GM10248 (cell line): ENCODE data around the gene SIM2.

ENCODE experiments used
- CTCF ChIA-PET: fragments of 300-600 bp; sonication (Branson Sonifier 250); formaldehyde crosslinking; extraction: SDS; loops from one replicate; lab custom pipeline; 2021; ENCODE audit warnings: antibody characterized with exemption; lab: Yijun Ruan, JAX
- POLR2A ChIA-PET: fragments of 350-650 bp; sonication (Branson Sonifier 250); formaldehyde crosslinking; extraction: SDS; loops from one replicate; lab custom pipeline; 2020; ENCODE audit warnings: antibody characterized with exemption; lab: Yijun Ruan, JAX
- DNase-seq: peaks from one replicate; pipeline ENCODE4 v3.0.0; 2012; ENCODE audit errors: extremely low spot score
- TF ChIP-seq, protein P1 (sequence below): IDR thresholded peaks from 2 replicates; pipeline ENCODE4 v1.5.1; 2012; ENCODE audit warnings: mild to moderate bottlenecking, low read depth; ENCODE audit errors: extremely low read depth, missing control alignments, control extremely low read depth

Gene SIM2

DNA sequence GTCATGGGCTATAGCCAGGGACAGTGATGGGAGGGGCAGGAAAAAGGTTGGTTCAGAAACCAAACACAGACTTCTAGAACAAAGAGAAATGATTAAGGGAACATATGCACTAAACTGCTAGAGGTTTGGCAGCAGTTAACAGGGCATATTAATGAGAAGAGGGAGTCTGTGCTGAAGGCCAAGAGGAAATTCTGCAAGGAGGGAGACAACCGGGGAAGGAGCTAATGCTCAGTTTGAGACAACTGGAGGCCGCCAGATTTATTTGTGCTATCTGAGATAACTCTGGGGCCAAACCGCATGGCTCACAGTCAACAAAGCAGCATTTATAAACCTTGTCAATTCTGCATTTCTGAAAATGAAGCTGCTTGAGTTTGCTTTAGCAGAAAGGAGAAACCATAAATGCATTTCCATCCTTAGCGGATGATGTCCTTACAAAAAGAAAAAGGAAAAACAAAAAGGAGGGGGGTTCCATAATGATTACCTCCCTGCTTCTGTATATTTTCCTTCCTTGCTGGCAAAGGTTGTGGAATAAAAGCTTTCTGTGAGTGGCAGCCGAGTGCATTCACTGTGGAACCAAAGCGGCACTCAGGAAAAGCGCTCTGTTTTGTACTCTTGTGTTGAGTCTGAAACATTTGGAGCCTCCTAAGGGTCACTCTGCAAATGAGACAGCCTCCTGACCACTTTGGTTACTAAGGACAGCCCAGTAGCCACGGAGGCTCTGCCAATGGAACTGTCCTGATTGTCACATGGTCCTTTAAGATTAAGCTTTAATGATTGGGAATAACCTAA, 70.3 kb downstream of the SIM2 start:
- TF ChIP-seq, protein P1, sequence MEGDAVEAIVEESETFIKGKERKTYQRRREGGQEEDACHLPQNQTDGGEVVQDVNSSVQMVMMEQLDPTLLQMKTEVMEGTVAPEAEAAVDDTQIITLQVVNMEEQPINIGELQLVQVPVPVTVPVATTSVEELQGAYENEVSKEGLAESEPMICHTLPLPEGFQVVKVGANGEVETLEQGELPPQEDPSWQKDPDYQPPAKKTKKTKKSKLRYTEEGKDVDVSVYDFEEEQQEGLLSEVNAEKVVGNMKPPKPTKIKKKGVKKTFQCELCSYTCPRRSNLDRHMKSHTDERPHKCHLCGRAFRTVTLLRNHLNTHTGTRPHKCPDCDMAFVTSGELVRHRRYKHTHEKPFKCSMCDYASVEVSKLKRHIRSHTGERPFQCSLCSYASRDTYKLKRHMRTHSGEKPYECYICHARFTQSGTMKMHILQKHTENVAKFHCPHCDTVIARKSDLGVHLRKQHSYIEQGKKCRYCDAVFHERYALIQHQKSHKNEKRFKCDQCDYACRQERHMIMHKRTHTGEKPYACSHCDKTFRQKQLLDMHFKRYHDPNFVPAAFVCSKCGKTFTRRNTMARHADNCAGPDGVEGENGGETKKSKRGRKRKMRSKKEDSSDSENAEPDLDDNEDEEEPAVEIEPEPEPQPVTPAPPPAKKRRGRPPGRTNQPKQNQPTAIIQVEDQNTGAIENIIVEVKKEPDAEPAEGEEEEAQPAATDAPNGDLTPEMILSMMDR = no peak
- DNase-seq = no peak
- ChIA-PET CTCF (no interaction called here), POLR2A (no interaction called here)

DNA sequence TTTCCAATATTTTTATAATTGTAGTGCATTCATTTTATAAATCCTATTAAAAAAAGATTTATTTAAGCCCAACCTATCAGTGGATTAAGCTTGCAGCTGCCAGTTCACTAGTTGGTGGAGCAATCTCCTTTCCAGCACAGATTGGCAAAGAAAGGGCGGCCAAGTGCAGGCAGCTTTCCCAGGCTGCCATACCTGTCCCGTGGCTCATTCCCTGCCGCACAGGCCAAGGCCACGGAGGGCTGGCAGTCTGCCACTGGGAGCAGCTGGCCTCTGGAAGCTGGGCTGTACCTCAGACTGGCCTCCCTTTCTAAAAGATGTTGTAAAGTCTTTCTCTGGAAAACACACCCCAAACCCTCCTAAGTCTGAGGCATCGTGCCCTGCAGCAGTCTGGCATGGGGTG, 74.2 kb downstream of the SIM2 start:
- DNase-seq = no peak
- ChIA-PET CTCF (interaction anchor here (2.2 kb wide), 1 partner anchor 9 kb away, joined by 6 read pairs; no protein-coding TSS in a partner anchor), POLR2A (no interaction called here)
- TF ChIP-seq, protein P1 = no peak

DNA sequence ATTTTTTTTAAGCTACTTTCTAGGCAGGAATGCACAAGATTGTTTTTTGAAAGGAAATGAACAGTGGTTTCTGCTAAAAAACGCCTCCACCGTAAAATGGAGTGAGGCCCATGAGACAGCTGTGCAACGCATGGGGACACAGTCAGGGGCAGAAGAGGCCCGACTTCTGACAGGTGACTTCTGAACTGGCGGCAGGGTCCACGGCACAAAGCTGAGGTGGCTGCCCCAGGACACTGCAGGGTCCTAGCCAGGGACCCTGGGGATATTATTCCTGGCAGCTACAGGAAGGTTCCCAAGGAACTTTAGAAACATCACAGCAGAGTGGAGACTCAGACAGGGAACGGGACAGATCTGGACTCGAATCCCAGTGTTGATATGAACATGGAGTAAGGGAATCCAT, 75.1 kb downstream of the SIM2 start:
- no peak for DNase-seq
- POLR2A ChIA-PET = no interaction called here
- CTCF ChIA-PET = interaction anchor here (1.1 to 2.2 kb wide), 2 partner anchors 9 to 10 kb away, joined by 3 to 6 read pairs; no protein-coding TSS in a partner anchor
- TF ChIP-seq, protein P1 = no peak

DNA sequence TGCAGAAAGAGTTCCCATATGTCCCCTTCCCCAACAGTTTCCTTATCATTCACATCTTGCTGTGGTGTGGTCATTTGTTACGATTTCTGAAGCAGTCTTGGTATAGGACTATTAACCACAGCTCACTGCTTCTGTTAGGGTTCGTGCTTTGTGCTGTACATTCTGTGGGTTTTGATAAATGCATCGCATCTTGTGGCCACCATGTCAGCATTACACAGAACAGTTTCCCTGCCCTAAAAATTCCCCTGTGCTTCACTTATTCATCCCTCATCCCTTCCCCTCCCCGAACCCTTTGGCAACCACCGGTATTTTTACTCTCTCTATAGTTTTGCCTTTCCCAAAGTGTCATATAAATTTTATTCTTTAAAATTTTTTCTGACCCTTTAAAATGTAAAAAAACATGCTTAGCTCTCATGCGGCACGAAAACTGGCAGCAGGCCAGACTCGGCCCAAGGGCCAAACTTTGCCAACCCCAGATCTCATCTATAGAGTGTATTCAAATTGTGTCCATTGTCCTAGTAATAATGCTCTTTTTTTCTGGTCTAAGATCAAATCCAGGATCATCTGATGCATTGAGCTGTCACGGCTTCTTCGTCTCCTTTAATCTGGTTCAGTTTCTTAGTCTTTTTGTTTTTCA, 78.2 kb downstream of the SIM2 start:
- ChIA-PET POLR2A (no interaction called here), CTCF (no interaction called here)
- TF ChIP-seq, protein P1 = no peak
- no peak for DNase-seq

DNA sequence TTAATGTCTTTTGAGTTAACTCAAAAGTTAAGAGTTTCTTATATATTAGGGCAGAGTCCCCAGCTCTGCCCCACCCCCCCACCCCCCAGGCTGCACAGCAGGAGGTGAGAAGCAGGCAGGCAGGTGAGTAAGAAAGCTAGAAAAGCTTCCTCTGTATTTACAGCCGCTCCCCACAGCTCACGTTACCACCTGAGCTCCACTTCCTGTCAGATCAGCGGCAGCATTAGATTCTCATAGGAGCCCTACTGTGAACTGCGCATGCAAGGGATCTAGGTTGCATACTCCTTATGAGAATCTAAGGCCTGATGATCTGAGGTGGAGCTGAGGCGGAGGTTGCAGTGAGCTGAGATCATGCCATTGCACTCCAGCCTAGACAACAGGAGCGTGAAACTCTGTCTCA, 81.9 kb downstream of the SIM2 start:
- ChIA-PET CTCF (interaction anchor here (0.9 kb wide), 1 partner anchor 16 kb away, joined by 3 read pairs; no protein-coding TSS in a partner anchor), POLR2A (no interaction called here)
- TF ChIP-seq, protein P1 = no peak
- no peak for DNase-seq

DNA sequence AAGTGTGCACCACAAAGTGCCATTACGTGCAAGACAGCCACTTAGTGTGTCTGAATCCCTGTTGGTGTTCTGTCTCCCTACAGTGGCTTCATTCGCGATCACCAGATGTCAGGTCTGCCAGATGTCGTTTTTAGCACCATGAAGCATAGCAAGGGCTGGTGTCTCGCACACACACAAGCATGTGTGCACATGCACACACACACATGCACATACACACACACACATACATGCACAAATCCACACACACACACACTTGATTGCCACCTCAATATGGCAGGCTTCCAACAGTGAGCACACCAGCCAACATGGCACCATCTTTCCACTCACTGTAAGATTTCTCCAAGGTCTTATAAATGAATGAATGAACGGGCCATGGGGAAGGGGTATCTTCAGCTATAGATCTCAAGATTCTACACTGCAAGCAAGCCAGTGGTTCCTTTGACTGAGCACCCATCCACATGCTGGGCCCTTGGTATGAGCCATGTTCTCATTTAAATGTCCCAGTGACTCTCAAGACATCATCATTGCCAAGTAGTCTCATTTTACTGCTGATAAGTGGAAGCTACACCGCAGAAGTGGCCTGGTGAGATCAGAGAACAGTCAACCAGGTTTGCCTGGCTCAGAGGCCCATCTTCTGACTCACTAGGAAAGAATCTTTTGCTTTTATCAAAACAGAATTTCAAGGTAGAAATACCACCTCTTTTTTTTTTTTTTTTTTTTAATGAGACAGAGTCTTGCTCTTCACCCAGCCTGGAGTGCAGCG, 84.9 kb downstream of the SIM2 start:
- TF ChIP-seq, protein P1 = no peak
- CTCF ChIA-PET = no interaction called here
- no peak for DNase-seq
- POLR2A ChIA-PET = no interaction called here
